ENCODE results near the gene STAT5A. TPM values are rescaled to one million over a fixed set of nuclear protein-coding genes. Genes with fewer than 3 reads are reported as not detected.
"Not testable (repeated sequence)": the region's sequence is repeated elsewhere in the genome, so short reads cannot be mapped to it uniquely, and the experiment has no call there.

STAT5A gene
- total and polyA plus RNA-seq, 2 experiments from 2014 or later, result 2.3 to 18.1 TPM

- Histone ChIP-seq H2AFZ (no peak overlapping the region), H4K20me1 (replicated peaks; ENCODE audit: insufficient read depth) (peaks cover 15% of the 10 kb centered on the region), H3K4me3 (no peak overlapping the region), H3K4me1 (ENCODE audit: insufficient read depth) (no peaks in the 10 kb centered on the region; the same call in 1 of the 2 replicates), H3K79me2 (replicated peaks; ENCODE audit: insufficient read depth) (peaks cover 58% of the 10 kb centered on the region), H3K27me3 (ENCODE audit: insufficient read depth) (no peaks in the 10 kb centered on the region), H3K4me2 (no peak overlapping the region), H3K36me3 (ENCODE audit: insufficient read depth) (no peaks in the 10 kb centered on the region), H3F3A (replicated peaks; ENCODE audit: low read depth) (no peaks in the 10 kb centered on the region), H3K27ac (ENCODE audit: low read depth) (no peak overlapping the region), H3K9me2 (ENCODE audit: insufficient read depth) (no peaks in the 10 kb centered on the region)
- no peaks in the 10 kb centered on the region for H3K9me3 Mint-ChIP-seq
- no peaks in the 10 kb centered on the region for H3K27me3 Mint-ChIP-seq (ENCODE audit: insufficient read depth, low read depth, poor library complexity)
- no peak overlapping the region for H3K27ac Mint-ChIP-seq
- ATAC-seq, result no peak
- no peak for DNase-seq (ENCODE audit: low spot score)
- H3K4me1 Mint-ChIP-seq, result peaks cover 4% of the 10 kb centered on the region; the same call in 2 of the 3 replicates
- H3K36me3 Mint-ChIP-seq (ENCODE audit: low read depth), result no peaks in the 10 kb centered on the region
- TF ChIP-seq ZNF114 (CRISPR knock-in tag; IDR thresholded peaks at IDR 0.05) (no peak), EZH2phosphoT487 (IDR thresholded peaks at IDR 0.05; ENCODE audit: unreplicated experiment) (no peak), NANOG (IDR thresholded peaks at IDR 0.05; ENCODE audit: borderline replicate concordance) (no peak)
- no peak overlapping the region for H3K4me3 Mint-ChIP-seq
These were observed 48.1 kb upstream of the STAT5A start for GRCh38 chr17:42240201-42240600.

- not testable (repeated sequence) for H3K36me3 Mint-ChIP-seq (ENCODE audit: low read depth); H3K27me3 ChIP-seq (ENCODE audit: insufficient read depth); H3K27me3 Mint-ChIP-seq (ENCODE audit: insufficient read depth, low read depth, poor library complexity); ATAC-seq; H3K27ac ChIP-seq (ENCODE audit: low read depth); H2AFZ ChIP-seq; H3K4me3 Mint-ChIP-seq; H3K4me2 ChIP-seq; H3K27ac Mint-ChIP-seq; H3K4me3 ChIP-seq; H3F3A ChIP-seq (replicated peaks; ENCODE audit: low read depth); H3K9me2 ChIP-seq (ENCODE audit: insufficient read depth); H3K4me1 Mint-ChIP-seq; H3K4me1 ChIP-seq (ENCODE audit: insufficient read depth); DNase-seq (ENCODE audit: low spot score); H3K9me3 Mint-ChIP-seq; H3K36me3 ChIP-seq (ENCODE audit: insufficient read depth)
- H4K20me1 ChIP-seq (replicated peaks; ENCODE audit: insufficient read depth), result peaks cover 15% of the 10 kb centered on the region
- H3K79me2 ChIP-seq (replicated peaks; ENCODE audit: insufficient read depth), result peaks cover 65% of the 10 kb centered on the region
These were observed 47.4 kb upstream of the STAT5A start for GRCh38 chr17:42240863-42241262.

- DNase-seq (ENCODE audit: low spot score) (no peak), ATAC-seq (no peak)
- H3K27ac ChIP-seq (ENCODE audit: low read depth), result no peak overlapping the region
- no peaks in the 10 kb centered on the region; the same call in 1 of the 2 replicates for H3K4me1 ChIP-seq (ENCODE audit: insufficient read depth)
- H3K4me3 ChIP-seq, result no peak overlapping the region
- peaks cover 9% of the 10 kb centered on the region for H4K20me1 ChIP-seq (replicated peaks; ENCODE audit: insufficient read depth)
- H3K4me3 Mint-ChIP-seq, result no peak overlapping the region
- no peaks in the 10 kb centered on the region for H3K36me3 Mint-ChIP-seq (ENCODE audit: low read depth)
- H3K9me3 Mint-ChIP-seq, result no peaks in the 10 kb centered on the region
- no peaks in the 10 kb centered on the region for H3K27me3 ChIP-seq (ENCODE audit: insufficient read depth)
- H3K9me2 ChIP-seq (ENCODE audit: insufficient read depth), result no peaks in the 10 kb centered on the region
- no peak overlapping the region for H2AFZ ChIP-seq
- H3K27me3 Mint-ChIP-seq (ENCODE audit: insufficient read depth, low read depth, poor library complexity), result no peaks in the 10 kb centered on the region
- H3K4me1 Mint-ChIP-seq, result peaks cover 4% of the 10 kb centered on the region; the same call in 2 of the 3 replicates
- H3F3A ChIP-seq (replicated peaks; ENCODE audit: low read depth), result no peaks in the 10 kb centered on the region
- H3K4me2 ChIP-seq, result no peak overlapping the region
- peaks cover 69% of the 10 kb centered on the region for H3K79me2 ChIP-seq (replicated peaks; ENCODE audit: insufficient read depth)
- H3K27ac Mint-ChIP-seq, result no peak overlapping the region
- no peaks in the 10 kb centered on the region for H3K36me3 ChIP-seq (ENCODE audit: insufficient read depth)
- TF ChIP-seq EZH2phosphoT487 (IDR thresholded peaks at IDR 0.05; ENCODE audit: unreplicated experiment), result no peak
- TF ChIP-seq ZNF331 (CRISPR knock-in tag; IDR thresholded peaks at IDR 0.05; ENCODE audit: low read depth), result no peak
- TF ChIP-seq, protein P1, sequence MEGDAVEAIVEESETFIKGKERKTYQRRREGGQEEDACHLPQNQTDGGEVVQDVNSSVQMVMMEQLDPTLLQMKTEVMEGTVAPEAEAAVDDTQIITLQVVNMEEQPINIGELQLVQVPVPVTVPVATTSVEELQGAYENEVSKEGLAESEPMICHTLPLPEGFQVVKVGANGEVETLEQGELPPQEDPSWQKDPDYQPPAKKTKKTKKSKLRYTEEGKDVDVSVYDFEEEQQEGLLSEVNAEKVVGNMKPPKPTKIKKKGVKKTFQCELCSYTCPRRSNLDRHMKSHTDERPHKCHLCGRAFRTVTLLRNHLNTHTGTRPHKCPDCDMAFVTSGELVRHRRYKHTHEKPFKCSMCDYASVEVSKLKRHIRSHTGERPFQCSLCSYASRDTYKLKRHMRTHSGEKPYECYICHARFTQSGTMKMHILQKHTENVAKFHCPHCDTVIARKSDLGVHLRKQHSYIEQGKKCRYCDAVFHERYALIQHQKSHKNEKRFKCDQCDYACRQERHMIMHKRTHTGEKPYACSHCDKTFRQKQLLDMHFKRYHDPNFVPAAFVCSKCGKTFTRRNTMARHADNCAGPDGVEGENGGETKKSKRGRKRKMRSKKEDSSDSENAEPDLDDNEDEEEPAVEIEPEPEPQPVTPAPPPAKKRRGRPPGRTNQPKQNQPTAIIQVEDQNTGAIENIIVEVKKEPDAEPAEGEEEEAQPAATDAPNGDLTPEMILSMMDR (conservative IDR thresholded peaks at IDR 0.05; ENCODE audit: low read depth in 2 of 2), result no peak
- TF ChIP-seq JUNB (IDR thresholded peaks at IDR 0.05; ENCODE audit: unreplicated experiment), result no peak
- TF ChIP-seq EZH2 (IDR thresholded peaks at IDR 0.05; ENCODE audit: low read depth, unreplicated experiment), result no peak
- TF ChIP-seq CREB1 (CRISPR knock-in tag; IDR thresholded peaks at IDR 0.05; ENCODE audit: low read depth), result no peak
- TF ChIP-seq, protein P2, sequence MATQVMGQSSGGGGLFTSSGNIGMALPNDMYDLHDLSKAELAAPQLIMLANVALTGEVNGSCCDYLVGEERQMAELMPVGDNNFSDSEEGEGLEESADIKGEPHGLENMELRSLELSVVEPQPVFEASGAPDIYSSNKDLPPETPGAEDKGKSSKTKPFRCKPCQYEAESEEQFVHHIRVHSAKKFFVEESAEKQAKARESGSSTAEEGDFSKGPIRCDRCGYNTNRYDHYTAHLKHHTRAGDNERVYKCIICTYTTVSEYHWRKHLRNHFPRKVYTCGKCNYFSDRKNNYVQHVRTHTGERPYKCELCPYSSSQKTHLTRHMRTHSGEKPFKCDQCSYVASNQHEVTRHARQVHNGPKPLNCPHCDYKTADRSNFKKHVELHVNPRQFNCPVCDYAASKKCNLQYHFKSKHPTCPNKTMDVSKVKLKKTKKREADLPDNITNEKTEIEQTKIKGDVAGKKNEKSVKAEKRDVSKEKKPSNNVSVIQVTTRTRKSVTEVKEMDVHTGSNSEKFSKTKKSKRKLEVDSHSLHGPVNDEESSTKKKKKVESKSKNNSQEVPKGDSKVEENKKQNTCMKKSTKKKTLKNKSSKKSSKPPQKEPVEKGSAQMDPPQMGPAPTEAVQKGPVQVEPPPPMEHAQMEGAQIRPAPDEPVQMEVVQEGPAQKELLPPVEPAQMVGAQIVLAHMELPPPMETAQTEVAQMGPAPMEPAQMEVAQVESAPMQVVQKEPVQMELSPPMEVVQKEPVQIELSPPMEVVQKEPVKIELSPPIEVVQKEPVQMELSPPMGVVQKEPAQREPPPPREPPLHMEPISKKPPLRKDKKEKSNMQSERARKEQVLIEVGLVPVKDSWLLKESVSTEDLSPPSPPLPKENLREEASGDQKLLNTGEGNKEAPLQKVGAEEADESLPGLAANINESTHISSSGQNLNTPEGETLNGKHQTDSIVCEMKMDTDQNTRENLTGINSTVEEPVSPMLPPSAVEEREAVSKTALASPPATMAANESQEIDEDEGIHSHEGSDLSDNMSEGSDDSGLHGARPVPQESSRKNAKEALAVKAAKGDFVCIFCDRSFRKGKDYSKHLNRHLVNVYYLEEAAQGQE (IDR thresholded peaks at IDR 0.05; ENCODE audit: unreplicated experiment), result no peak
These were observed 46.4 kb upstream of the STAT5A start for GRCh38 chr17:42241871-42242270.

All from GM23338 (cell line).